Endothelial cell of umbilical vein (primary cell): ENCODE data around the gene LGI2. TPM values are rescaled to one million over a fixed set of nuclear protein-coding genes. Genes with fewer than 3 reads are reported as not detected.

Experiments used
- BruUV-seq: library from RNA; stranded (reverse); fragments of 400-500 nt; replicated peaks from 2 replicates; lab custom pipeline; 2021; lab: Mats Ljungman, UMichigan
- CTCF ChIA-PET: fragments of 300-600, 350-600 bp; sonication (Branson Sonifier 250); formaldehyde crosslinking; loops from one replicate; lab custom pipeline; 2021; ENCODE audit warnings: antibody characterized with exemption, inconsistent platforms; lab: Charles Lee
- POLR2A ChIA-PET: fragments of 300-600, 350-600 bp; sonication (Branson Sonifier 250); formaldehyde crosslinking; loops from one replicate; lab custom pipeline; 2021; ENCODE audit warnings: antibody characterized with exemption, inconsistent platforms; lab: Charles Lee
- DNase-seq: peaks from one replicate; pipeline ENCODE4 v3.0.0-alpha.2; 2011; ENCODE audit warnings: low read depth, low spot score
- FAIRE-seq: peaks from 2 replicates; lab custom pipeline; 2011; peaks lifted over from hg19 to GRCh38; lab: Jason Lieb, UNC
- H2AFZ ChIP-seq: 2 replicates; pipeline ENCODE4 v1.6.0; 2012; ENCODE audit warnings: low read depth, low read length, control low read depth, inconsistent platforms
- H3K27ac ChIP-seq: 2 replicates; pipeline ENCODE4 v1.5.1; 2011; ENCODE audit warnings: low read depth, mild to moderate bottlenecking, control low read depth, low read length, moderate library complexity; ENCODE audit not compliant: insufficient read depth
- H3K27me3 ChIP-seq, 2 experiments: 2 replicates each; pipeline versions ENCODE4 v1.6.0 to v1.6.1; 2011; ENCODE audit warnings: low read length in 2 of 2, mixed read lengths in 1 of 2; ENCODE audit not compliant: control insufficient read depth in 2 of 2, insufficient read depth in 2 of 2
- H3K36me3 ChIP-seq, 2 experiments: 2 replicates in 1 of 2; 3 replicates in 1 of 2; pipeline ENCODE4 v1.5.1; 2011; ENCODE audit warnings: low read length in 2 of 2, mild to moderate bottlenecking in 1 of 2, moderate library complexity in 1 of 2; ENCODE audit not compliant: control insufficient read depth in 2 of 2, insufficient read depth in 2 of 2; ENCODE audit errors: extremely low read depth in 1 of 2
- H3K4me1 ChIP-seq: 3 replicates; pipeline ENCODE4 v1.5.1; 2011; ENCODE audit warnings: mild to moderate bottlenecking, low read length; ENCODE audit not compliant: control insufficient read depth, insufficient read depth; ENCODE audit errors: extremely low read depth
- H3K4me2 ChIP-seq: 2 replicates; pipeline ENCODE4 v1.6.1; 2011; ENCODE audit warnings: low read length, control low read depth, mixed read lengths; ENCODE audit not compliant: insufficient read depth
- H3K4me3 ChIP-seq, 3 experiments: fragments of 200-600 bp in 1 of 3; sonication (generic), shearing (Covaris generic) in 1 of 3; replicated peaks in 1 of 3; 2 replicates each; pipeline ENCODE4 v1.5.1; 2011 to 2016; ENCODE audit warnings: control low read depth in 3 of 3, low read length in 3 of 3, mild to moderate bottlenecking in 2 of 3, inconsistent platforms in 1 of 3, low read depth in 1 of 3, moderate library complexity in 1 of 3; ENCODE audit not compliant: insufficient read depth in 1 of 3
- H3K79me2 ChIP-seq: 2 replicates; pipeline ENCODE4 v1.6.0; 2012; ENCODE audit warnings: low read length, inconsistent platforms; ENCODE audit not compliant: control insufficient read depth, insufficient read depth
- H3K9ac ChIP-seq: replicated peaks from 2 replicates; pipeline ENCODE3; 2011; ENCODE audit warnings: low read length, control low read depth; ENCODE audit not compliant: insufficient read depth; ENCODE audit errors: extremely low read depth
- H3K9me1 ChIP-seq: replicated peaks from 3 replicates; pipeline ENCODE4 v1.6.0; 2011; ENCODE audit warnings: mild to moderate bottlenecking, low read length; ENCODE audit not compliant: control insufficient read depth, insufficient read depth; ENCODE audit errors: extremely low read depth
- H3K9me3 ChIP-seq: replicated peaks from 2 replicates; pipeline ENCODE4 v1.5.1; 2012; ENCODE audit warnings: low read length, inconsistent platforms; ENCODE audit not compliant: control insufficient read depth, insufficient read depth
- H4K20me1 ChIP-seq: replicated peaks from 2 replicates; pipeline ENCODE3; 2011; ENCODE audit warnings: mild to moderate bottlenecking, low read length; ENCODE audit not compliant: control insufficient read depth, insufficient read depth; ENCODE audit errors: extremely low read depth
- CTCF ChIP-seq, 2 donors: IDR thresholded peaks; 1 replicate in 1 of 2; 2 replicates in 1 of 2; pipeline ENCODE4 v1.5.1; 2011; ENCODE audit warnings: low read length in 2 of 2, mild to moderate bottlenecking in 2 of 2, moderate library complexity in 2 of 2, control low read depth in 1 of 2, inconsistent platforms in 1 of 2, low read depth in 1 of 2; ENCODE audit not compliant: insufficient read depth in 1 of 2; ENCODE audit errors: extremely low read depth in 1 of 2
- EZH2 ChIP-seq: IDR thresholded peaks from 2 replicates; pipeline ENCODE4 v1.6.1; 2012; ENCODE audit warnings: borderline replicate concordance, low read depth, mild to moderate bottlenecking, moderate library complexity, low read length, inconsistent platforms; ENCODE audit not compliant: severe bottlenecking
- FOS ChIP-seq: IDR thresholded peaks from 2 replicates; pipeline ENCODE4 v1.6.1; 2011; ENCODE audit warnings: mild to moderate bottlenecking, low read length, moderate library complexity, borderline replicate concordance; ENCODE audit not compliant: insufficient read depth
- GATA2 ChIP-seq: IDR thresholded peaks from 2 replicates; pipeline ENCODE4 v1.7.0; 2011; ENCODE audit warnings: low read depth, mild to moderate bottlenecking, moderate library complexity, mixed read lengths, low read length; ENCODE audit not compliant: insufficient read length, insufficient read depth
- JUN ChIP-seq: IDR thresholded peaks from 2 replicates; pipeline ENCODE4 v1.6.1; 2011; ENCODE audit warnings: borderline replicate concordance, low read depth; ENCODE audit not compliant: insufficient read length, insufficient read depth
- MAX ChIP-seq: IDR thresholded peaks from 2 replicates; pipeline ENCODE4 v1.6.1; 2011; ENCODE audit not compliant: insufficient read depth, insufficient read length
- MYC ChIP-seq: IDR thresholded peaks from one replicate; pipeline ENCODE4 v1.6.1; 2011; ENCODE audit warnings: mild to moderate bottlenecking, low read depth, low read length
- POLR2A ChIP-seq: IDR thresholded peaks from 2 replicates; pipeline ENCODE4 v1.6.1; 2012; ENCODE audit warnings: low read depth, mild to moderate bottlenecking, control low read depth, low read length
- POLR2AphosphoS5 ChIP-seq: IDR thresholded peaks from 2 replicates; pipeline ENCODE4 v1.6.1; 2012; ENCODE audit warnings: low read depth, mild to moderate bottlenecking, control low read depth, low read length, moderate library complexity; ENCODE audit not compliant: insufficient read depth
- dilution Hi-C: fragments of 300-500 bp; cut with MboI; formaldehyde crosslinking; loops from one replicate; pipeline ENCODE4 v1.15.0; 2019; ENCODE audit warnings: low sequenced_read_pairs; ENCODE audit not compliant: extremely low pct_ligation_motif_present
- intact Hi-C: fragments of 100-400 bp; cut with micrococcal nuclease; formaldehyde crosslinking; loops from one replicate; pipeline ENCODE4 v1.10.0; 2022
- polyA plus RNA-seq, 4 experiments: library from polyadenylated mRNA; depleted of rRNA in 3 of 4; stranded (reverse) in 3 of 4; unstranded in 1 of 4; fragments of >200 nt; gene quantifications; 2 replicates each; pipeline versions ENCODE4 v1.2.1 to v1.2.3, GENCODE V29; 2011 to 2012; ENCODE audit warnings: missing spikeins in 1 of 4
- total RNA-seq: library from RNA; stranded (reverse); gene quantifications from 2 replicates; pipeline ENCODE4 v1.2.3, GENCODE V29; 2021

Gene LGI2
- total and polyA plus RNA-seq, 2 donors (not counting 3 experiments of a cell fraction or from before 2014, with no cell fraction given), result not detected

GRCh38 chr4:25068386-25068785, 37.6 kb upstream of the LGI2 start:
- no peaks in the 10 kb centered on the region for H4K20me1 ChIP-seq
- no peak overlapping the region for H2AFZ ChIP-seq
- DNase-seq, result no peak
- no peaks in the 10 kb centered on the region for H3K79me2 ChIP-seq
- ChIA-PET CTCF (interaction anchor here (1.7 kb wide), 1 partner anchor 298 kb away, joined by 5 read pairs; no protein-coding TSS in a partner anchor), POLR2A (no interaction called here)
- H3K27me3 ChIP-seq, result peaks cover 0 to 2% of the 10 kb centered on the region in 2 experiments
- H3K36me3 ChIP-seq, result no peaks in the 10 kb centered on the region
- H3K4me1 ChIP-seq, result no peaks in the 10 kb centered on the region
- no peak for TF ChIP-seq JUN
- TF ChIP-seq MYC, result no peak
- no peak for TF ChIP-seq MAX
- no peak for TF ChIP-seq POLR2A
- no peak for TF ChIP-seq EZH2
- TF ChIP-seq CTCF (IDR thresholded peaks at IDR 0.05; ENCODE audit: extremely low read depth in 1 of 2, insufficient read depth in 1 of 2, low read depth in 1 of 2, low read length in 2 of 2), result no peak
- no peak for TF ChIP-seq GATA2
- TF ChIP-seq POLR2AphosphoS5, result no peak
- no peak for TF ChIP-seq FOS
- dilution Hi-C loops (no loop called here), intact Hi-C loops (no loop called here)
- no peak overlapping the region for H3K9ac ChIP-seq
- FAIRE-seq, result no peak
- no peak overlapping the region for H3K4me2 ChIP-seq
- no peaks in the 10 kb centered on the region for H3K9me3 ChIP-seq
- no peak overlapping the region for H3K27ac ChIP-seq
- no TSS peak for BruUV-seq
- H3K4me3 ChIP-seq, result no peak overlapping the region
- no peaks in the 10 kb centered on the region for H3K9me1 ChIP-seq
